ENCODE results near the gene MAPK10.
A peak's percentile ranks its signal among the peaks of the same experiment; 100 is the strongest.
"Not testable (repeated sequence)": the region's sequence is repeated elsewhere in the genome, so short reads cannot be mapped to it uniquely, and the experiment has no call there.

Gene MAPK10

DNA sequence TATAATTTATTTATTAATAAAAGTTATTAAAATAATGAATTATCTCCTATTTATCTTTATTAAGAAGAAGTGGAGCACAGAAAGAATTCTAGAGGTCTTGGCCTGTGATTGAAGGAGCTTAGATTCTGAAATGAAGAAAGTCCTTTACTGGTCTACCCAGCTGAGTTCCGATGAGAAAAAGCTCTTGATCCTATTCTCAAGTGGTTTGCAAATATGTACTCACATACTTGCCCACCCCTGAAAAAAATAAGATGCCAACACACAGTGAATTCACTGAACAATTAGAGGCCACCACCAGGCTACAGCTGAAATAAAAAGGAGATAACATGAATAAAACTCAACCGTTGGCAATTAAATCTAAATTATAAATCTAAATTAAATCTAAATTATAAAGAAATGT lies 253.4 kb downstream of the MAPK10 start:
- no peak for DNase-seq (ENCODE audit: low read depth)

DNA sequence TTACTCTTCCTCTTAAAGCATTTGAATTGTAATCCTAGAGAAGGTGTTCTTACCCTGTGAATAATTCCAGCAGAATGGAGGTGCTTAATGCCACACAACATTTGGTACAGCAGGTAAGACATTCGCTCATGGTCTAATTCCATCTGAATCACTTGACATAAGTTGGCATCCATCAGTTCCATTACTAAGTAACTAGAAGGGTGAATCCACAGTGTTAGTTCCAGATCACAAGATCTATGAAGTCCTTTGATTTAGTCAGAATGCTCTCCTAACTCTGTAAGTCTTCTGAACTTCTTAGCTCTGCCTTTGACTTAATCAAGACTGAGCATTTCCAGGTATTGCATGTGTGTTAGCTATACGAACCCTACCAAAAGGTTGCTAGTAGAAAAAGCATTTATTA lies 258.0 kb downstream of the MAPK10 start:
- no peak for DNase-seq (ENCODE audit: low read depth)

DNA sequence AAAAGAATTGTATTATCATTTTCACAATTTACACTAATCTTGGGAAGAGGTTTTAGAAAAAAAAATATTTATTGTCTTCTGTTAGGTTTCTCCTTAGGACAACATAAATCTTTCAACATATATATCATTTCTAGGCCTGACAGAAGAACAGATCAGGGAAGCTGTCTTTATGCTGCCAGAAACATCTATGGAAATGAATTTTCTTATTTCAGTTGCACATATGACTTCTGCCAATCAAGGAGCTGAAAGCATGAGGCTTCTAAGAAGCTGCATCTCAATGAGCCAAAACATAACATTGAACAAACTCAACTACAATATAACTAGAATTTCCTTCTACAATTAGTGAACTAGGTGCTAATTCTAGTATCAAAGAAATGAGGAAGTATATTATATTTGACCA lies 258.4 kb downstream of the MAPK10 start:
- no peak for DNase-seq (ENCODE audit: low read depth)

DNA sequence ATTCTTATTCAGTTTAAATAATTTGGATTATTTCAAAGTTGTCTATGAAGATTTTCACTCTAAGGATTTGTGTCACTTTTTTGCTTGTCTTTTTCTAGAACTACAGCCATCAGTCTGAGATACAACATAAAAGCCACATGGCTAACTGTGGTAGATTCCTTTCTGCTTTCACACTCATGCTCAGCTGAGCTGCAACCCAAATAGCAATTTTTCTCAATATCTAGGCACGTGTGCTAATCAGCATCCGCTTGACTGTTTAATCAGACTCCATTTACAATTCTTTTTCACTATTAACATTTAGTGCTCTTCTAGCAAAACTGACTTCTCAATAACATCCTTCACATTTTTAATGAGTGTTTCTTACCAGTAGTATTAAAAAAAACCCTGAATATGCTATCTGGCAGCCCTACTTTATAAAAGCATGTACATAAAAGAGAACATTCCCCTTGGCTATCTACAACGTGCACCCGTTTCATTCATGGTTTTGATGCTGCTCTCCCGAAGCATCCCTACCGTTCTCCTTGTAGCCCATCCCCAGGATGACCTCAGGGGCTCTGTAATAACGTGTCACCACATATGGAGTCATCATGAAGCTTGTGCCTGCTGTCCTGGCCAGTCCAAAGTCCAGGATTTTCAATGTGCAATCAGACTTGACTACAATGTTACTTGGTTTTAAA lies 259.2 kb downstream of the MAPK10 start:
- DNase-seq (ENCODE audit: low read depth) = no peak

DNA sequence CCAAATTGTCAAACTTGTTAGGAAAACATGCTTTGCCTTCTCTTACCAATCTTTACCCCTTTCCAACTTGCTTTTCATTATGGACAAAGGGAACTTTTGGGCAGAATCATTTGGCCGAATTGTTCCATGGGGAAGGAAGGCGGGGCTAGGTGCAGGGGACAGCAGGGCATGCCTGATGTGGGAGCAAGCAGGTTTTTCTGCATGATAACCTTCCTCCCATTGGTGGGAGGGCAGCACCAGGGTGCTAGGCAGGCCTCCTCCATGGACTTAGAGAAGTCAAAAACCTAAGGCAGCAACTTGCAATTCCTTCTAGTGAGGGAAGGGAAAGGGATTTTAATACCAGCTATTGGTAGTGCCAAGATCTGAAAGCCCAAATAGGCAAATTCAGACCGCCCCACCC lies 260.5 kb downstream of the MAPK10 start:
- DNase-seq (ENCODE audit: low read depth) = no peak

DNA sequence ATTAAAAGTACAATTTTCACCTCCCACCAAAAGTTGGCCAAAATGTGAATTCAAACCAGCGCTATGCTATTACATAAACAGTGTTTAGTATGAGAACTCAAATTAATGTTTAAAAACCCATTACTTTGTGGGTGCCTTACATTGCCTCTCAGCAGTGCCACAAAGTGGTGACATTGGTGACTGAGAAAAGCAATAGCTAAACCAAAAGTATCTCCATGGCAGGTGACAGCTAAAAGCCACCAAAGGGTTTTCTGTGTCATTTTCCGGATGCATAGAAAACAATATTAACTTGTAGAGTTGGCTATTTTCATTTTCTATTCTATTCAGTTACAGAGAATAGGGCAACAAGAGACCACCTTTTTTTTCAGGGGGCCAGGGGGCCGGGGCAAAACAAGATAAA lies 261.2 kb downstream of the MAPK10 start:
- DNase-seq (ENCODE audit: low read depth) = no peak

DNA sequence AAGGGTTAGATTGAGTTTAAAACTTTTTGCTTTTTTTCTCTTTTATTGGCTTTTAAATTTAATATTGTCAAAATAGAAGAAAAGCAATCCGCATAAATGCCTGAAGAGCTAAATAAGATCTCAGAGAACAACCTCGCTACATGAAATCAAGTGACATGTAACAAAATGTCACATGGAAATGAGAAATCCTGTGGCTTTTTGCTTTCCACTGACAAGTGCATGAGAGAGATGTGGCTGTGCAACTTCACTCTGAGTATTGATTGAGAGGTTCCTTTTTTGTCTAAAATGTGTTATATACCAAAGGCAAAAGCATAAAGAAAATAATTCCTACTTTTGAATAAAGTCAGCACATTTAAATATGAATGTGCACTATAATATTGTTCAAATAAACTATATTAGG lies 263.5 kb downstream of the MAPK10 start:
- no peak for DNase-seq (ENCODE audit: low read depth)

DNA sequence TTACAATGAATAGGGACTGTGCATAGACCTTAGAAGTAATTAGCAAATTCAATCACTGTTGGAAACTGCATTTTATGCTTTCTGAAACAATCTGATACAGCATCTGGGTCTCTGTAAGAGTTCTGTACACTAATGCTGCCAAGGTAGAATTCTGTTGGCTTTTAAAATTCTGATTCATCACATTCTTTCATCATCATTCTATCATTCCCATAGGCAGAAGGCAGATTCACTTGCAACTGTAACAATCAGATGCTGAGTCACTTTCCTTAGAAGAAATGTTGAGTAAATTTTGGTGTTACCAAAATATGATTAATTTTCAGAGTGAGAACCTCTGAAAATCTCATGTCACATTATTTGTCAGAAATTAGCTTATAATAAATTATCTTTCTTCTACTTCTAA lies 267.2 kb downstream of the MAPK10 start:
- peak; percentile 56 for DNase-seq (ENCODE audit: low read depth)

DNA sequence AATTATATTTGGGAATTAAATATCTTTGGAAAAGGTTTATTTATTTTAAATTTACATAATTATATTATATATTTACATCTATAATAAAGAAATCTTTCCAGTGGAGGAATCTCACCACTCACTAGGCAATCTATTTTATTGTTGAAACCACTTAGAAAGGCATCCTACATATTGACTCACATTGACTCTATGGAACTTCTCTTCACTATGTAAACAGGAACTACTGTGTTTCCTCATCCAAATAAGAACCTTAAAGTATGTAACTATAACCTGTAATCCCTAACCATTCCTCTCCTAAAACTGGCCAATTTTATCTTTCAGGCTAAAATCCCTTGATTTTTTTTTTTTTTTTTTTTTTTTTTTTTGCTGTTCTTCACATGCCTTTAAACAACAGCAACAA lies 268.7 kb downstream of the MAPK10 start:
- no peak for DNase-seq (ENCODE audit: low read depth)

DNA sequence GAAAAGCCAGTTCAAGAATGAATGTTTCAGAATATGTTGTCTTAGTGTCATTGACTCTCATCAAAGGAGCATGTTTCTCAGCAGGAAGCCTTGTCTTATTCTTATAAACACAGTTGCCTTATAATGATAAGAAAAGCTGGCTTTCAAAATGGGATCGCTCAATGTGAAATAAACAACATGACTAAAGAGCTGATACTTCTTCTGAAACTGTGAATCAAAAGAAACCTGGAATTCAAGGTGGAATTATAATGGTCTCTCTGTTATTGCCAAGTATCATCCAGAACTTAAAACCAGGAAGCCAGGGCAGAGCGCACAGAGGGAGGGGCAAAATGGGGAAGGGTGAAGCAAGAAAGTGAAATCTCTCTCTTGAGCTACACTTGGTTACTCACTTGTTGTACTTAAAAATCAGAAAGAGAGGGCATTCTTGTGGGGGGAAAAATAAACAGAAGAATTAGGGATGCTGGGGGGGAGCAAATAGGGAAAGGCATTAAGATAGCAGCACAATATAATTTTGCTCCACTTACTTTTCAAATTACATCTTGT lies 270.0 kb downstream of the MAPK10 start:
- DNase-seq (ENCODE audit: low read depth) = no peak

DNA sequence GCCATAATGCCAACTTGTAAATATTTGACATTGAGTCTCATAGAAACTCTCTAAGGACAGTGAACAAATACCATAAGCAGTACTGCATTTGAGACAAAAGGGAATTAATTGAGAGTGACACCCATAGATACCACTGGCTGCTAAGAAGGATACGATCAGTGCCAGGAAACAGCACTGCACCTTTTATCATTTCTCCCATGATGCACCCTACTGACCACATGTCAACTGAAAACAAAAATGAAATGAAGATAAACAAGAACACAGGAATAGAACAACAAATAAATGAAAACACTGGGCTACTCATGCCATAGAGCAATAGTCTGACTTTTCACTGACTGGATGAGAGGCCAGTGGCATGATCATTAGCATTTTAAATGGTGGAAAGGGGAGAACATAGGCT lies 270.8 kb downstream of the MAPK10 start:
- no peak for DNase-seq (ENCODE audit: low read depth)

DNA sequence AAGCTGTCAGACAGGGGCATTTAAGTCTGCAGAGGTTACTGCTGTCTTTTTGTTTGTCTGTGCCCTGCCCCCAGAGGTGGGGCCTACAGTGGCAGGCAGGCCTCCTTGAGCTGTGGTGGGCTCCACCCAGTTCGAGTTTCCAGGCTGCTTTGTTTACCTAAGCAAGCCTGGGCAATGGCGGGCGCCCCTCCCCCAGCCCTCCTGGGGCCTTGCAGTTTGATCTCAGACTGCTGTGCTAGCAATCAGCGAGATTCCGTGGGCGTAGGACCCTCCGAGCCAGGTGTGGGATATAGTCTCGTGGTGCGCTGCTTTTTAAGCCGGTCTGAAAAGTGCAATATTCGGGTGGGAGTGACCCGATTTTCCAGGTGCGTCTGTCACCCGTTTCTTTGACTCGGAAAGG lies 284.1 kb downstream of the MAPK10 start:
- DNase-seq (ENCODE audit: low read depth) = not testable (repeated sequence)

DNA sequence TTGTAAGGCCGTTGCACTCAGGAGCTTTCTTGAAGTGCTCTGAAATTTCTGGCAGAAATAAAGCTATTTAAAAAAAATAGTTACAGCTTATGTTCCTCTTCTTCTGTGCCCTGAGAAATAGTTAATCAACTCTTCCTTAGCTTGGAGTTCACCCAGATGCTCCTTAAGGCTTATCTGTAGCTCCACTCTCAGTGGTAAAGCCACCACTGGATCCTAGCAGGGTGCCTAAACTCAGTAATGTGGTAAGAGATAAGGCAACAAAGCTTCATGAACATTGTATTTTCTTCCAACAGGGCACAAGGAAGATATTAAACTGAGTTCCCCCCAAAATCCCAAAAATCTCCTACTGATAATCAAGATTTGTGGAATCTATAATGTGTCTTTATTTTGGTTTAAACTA lies 299.5 kb downstream of the MAPK10 start:
- DNase-seq (ENCODE audit: low read depth) = no peak

DNA sequence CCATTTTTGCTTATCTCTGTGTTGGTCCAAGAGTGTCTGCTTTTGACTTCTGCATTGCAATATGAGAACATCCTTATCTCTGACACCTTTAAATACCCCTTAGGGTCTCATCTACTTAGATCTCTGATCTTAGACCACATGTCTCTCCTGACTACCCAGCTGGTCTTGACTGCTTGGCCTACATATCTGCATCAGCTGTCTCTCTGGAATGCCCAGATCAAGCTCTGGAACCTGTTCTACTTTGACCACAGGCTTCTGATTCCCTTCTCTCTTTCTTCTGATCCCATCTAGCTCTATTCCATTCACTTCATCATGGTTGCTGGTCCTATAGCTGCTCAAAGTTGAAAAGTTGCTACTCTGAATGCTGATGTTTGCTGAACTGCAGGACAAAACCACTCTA lies 301.2 kb downstream of the MAPK10 start:
- no peak for DNase-seq (ENCODE audit: low read depth)

DNA sequence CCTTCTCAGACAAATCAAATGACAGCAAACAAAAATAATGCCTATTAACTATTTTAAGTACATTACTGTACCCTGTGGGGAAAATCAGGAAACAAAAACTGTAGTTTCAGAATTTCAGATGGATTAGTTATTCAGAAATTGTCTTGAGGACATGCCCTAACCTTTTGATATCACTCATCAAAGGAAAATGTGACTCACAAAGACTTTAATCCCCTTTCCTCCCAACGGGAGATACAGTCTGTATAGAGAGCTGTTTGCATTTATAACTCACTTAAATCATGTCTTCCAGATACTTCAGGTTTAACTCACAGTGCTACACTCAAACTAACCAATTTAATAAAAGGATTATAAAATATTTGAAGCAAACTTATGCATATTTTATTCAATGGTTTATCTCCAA lies 304.0 kb downstream of the MAPK10 start:
- DNase-seq (ENCODE audit: low read depth) = no peak

DNA sequence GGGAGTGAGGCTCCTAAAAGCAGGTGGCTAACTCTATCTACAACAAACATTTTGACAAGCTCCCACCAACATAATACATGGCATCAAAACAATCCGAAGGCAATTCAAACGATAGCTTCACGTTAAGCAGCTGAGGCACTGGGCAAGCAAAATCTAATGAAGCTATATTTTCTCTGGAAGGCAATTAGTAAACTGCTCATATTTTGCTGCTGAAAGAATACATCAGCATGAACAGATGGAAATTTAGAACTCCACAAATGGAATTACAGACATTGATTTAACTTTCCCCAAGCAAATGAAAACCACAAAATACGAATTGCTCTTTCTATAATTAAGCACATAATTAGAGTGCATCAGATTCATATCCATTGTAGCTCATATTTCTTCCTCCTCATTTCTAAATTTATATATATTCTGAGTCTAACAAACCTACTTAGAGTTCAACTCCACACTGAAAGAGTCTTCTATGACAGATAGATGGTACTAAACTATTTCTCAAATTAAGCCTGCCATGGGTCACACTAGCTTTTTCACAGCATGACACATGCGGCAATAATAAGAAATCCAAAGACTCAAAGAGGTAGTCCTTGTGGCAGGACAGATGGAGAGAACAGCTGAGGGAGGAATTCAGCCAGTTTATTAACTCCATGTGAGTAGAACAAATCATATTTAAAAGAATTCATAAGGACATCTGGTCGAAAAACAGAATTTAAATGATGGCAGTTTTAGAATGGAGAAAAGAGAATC lies 305.4 kb downstream of the MAPK10 start:
- no peak for DNase-seq (ENCODE audit: low read depth)

DNA sequence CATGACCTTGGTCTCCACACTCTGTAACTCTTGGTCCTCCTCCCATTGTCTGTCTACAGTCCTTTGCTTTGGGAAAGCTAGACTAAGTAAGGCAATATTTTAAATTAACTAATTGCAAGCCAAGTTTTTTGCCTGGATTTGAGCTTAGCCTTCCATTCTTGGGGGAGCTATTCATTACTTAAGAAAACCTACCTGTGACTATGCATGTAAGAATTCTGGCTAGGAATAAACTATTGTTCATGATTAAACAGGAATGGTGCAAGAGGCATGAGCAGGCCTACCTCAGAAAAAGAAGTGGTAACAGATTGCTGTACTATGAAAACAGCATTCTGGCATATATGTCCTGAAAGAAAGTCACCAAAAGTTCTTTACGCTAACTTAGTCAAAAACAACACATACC lies 309.4 kb downstream of the MAPK10 start:
- DNase-seq (ENCODE audit: low read depth) = no peak

DNA sequence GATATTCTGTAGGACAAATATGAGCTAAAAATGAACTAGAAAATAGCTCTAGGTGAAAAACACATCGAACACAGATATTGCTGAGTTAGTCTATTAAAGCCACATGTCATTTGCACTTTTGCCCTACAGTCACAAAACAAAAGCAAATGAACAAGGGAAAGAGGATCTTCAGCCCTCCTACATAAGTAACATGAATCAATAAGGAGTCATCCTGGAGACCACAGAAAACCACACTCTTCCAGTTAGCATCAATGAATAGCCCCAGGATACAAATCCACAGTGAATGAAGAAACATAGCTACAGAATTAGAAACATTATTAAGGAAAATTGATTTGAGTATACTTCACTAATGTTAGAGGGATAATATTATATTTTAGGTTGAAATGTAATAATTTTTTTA lies 311.4 kb downstream of the MAPK10 start:
- DNase-seq (ENCODE audit: low read depth) = no peak

DNA sequence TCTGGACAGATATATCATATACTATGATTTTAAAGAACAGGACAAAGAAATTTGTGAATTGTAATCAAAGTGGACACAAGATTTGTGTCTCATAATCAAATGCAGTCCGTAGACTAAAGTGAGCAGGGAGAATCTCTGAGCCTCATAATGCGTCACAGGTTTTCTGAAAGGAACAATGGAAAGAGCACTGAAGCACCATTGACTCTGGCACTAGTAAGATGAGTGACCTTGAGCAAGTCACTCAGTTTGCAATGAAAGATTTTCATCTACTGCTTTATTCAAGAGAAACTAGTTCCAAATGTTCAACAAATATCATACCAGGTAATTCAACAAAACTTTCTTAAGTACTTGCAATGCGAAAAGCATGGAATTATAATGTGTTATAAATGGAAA lies 315.3 kb downstream of the MAPK10 start:
- no peak for DNase-seq (ENCODE audit: low read depth)

DNA sequence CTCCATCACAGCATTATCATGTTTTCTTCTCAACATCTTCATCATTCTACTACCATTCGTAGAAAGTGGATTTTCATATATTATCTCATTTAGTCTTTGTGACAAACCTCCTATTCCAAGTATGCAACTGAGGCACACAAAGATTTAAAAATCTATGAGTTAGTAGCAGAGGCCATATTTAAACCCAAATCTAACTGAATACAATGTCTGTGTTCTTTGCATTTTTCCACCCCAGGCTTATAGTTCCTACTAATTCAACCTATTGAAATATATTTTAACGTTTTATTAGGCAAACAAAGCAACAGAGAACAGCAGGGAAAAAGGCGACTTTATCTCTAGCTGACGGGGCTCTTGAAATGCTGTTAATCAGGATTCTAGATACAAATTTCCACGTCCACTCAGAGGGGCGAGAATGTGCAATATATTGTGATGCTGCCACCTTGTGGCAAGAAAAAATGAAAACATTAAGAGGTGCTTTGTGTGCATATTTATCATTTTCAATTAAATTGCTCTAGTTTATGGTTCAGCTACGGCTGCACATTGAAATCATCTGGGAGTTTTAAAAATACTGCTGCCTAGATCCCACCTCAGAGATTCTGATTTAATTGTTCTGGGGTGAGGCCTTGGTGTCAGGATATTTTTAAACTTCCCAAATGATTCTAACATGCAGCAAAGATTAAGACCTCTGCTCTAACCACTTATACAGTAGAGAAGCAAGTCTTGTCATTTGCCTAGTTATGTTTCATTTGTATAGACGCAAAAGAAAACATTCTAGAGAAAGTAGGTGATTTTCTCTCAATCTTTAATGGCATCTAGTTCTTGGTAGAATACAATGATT lies 315.9 kb downstream of the MAPK10 start:
- no peak for DNase-seq (ENCODE audit: low read depth)

DNA sequence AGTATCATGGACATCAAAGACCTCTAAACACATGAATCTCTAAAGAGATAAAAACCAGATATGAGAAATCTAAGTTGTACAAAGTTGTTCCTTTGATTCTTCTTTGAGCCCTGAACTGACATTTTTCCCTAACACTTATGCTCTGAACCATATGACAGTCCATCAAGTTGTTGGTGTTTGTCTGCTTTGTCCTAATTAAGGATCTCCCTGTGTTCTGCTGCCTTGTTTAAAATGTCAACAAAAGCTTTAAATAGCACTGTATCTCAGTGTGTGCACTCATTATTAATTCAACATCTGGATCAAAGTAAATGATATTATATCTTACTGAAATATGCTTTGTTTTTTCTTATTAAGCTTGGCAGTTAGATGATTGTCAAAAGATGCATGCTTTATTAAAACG lies 321.8 kb downstream of the MAPK10 start:
- no peak for DNase-seq (ENCODE audit: low read depth)

DNA sequence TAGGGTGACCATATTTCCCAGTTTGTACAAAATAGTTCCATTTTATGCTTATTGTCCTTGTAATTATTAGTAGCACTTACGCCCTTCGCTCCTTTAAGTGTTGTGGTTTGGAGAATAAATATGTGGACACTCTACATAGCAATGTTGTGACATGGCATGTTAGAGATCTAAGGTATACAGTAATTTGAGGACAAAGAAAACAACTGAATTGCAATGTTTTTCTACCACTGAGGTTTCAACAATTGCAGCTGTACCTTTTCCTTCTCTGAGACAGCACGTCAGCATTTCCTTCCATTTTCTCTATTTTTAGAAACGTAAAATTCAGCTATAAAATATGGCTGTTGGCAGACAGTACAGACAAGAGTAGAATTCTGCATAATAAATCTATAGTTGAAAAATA lies 323.1 kb downstream of the MAPK10 start:
- no peak for DNase-seq (ENCODE audit: low read depth)

DNA sequence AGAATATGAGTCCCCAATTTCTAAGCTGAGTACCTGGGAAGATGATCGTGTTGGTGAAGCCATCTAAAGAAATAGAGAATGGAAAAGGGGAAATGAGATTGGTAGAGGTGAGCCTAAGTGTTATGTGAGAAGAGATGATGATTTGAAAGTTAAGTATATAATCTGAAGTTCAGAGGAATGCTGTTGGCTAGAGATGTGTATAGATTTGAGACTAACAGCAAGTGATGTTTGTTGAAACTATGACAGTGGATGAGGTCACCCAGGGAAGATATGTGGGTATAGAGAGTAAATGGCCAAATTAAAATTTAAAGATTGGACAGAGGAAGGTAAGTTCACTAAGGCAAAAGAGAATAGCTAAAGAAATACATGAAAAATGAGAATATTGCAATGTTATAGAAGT lies 324.2 kb downstream of the MAPK10 start:
- no peak for DNase-seq (ENCODE audit: low read depth)
